ENCODE results near the gene KRT13.

The KRT13 gene

DNA sequence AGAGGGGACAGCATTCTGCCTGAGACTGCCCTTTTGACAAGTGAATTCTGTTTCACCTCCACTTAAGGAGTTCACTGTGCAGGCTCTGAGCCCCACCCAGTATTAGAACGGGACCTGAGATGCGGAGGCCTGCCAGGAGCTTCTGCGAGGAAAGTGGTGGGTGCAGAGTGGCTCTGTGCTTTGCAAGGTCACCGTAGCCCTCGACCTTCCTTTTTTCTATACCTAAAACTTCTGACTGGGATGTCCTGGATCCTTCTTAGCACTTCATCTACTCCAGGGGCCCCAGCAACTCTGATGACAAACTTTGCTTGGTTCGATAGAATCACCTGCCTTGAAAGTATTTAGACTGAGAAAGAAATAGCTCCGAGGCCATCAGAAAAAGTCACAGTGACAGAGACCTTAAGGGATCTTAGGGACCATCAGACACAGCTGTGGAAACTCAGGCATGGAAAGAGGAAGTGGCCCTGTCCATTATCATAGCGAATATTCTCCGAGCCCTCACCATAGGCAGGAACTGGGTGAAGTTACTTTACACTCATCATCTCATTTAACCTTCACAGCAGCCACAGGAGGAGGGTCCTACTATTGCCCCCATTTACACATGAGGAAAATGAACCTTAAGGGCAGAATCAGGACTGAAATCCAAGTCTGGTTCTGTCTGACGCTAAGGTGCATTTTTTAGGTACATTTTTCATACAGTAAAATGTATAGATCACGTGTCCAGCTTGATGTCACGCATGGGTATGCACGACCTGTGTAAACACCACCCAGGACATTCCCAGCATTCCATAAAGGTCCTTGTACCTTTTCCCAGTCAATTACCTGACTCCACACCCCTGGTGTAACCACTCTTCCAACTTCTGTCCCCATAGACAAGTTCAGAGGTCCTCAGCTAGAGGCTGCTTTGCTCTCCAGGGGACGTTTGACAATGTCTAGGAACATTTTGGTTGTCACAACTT is 676 bp upstream of the KRT13 start:
- no peaks in the 10 kb centered on the region for H3K4me1 ChIP-seq (ENCODE audit: control insufficient read depth, insufficient read depth, low read length, unreplicated experiment)
- H3K27me3 ChIP-seq (ENCODE audit: insufficient read depth, low read length), result no peaks in the 10 kb centered on the region
- H2AFZ ChIP-seq (ENCODE audit: low read length, unreplicated experiment), result no peak overlapping the region
- H3K27ac ChIP-seq (ENCODE audit: low read depth, low read length), result no peak overlapping the region
- H3K79me2 ChIP-seq (ENCODE audit: control insufficient read depth, insufficient read depth, low read length, unreplicated experiment), result no peaks in the 10 kb centered on the region
- no peak overlapping the region for H3K4me3 ChIP-seq (ENCODE audit: low read depth, low read length)
- H3K36me3 ChIP-seq (ENCODE audit: insufficient read depth, low read length), result no peaks in the 10 kb centered on the region

DNA sequence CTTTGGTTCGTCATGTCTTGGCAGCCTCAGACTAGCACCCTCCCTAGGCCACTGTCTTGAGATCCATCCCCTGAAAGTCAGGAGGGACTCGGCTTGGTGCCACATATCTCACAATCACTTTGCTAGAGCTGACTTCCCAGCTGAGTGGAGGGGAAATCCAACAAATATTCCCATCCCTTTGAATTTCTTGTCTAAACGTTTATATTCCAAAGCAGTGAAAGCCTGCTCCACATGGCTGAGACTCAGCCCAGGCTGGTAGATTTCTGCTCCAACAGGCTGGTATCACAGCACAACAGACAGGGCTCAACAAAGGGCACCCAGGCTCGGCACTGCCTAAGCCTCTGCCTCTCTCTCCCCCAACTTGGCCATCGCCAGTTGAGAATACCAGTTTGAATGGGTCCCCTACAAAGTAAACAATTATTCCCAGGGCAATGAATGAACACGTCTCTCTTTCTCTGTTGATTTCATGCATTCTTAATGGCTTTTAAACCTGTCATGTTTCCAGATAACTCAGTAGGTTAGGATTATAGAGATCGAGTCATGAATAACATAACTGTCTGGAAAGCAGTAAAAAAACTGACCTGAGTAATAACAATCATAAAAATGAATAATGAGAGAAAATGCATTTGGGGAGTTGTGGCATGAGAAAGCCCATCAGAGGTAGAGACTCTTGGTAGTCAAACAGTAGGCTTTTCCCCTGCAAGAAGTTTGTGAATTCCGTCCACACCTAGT is 1.0 kb downstream of the KRT13 start:
- Histone ChIP-seq H3K27me3 (ENCODE audit: insufficient read depth, low read length) (no peaks in the 10 kb centered on the region), H2AFZ (ENCODE audit: low read length, unreplicated experiment) (no peak overlapping the region), H3K27ac (ENCODE audit: low read depth, low read length) (no peak overlapping the region), H3K4me1 (ENCODE audit: control insufficient read depth, insufficient read depth, low read length, unreplicated experiment) (peaks cover 13% of the 10 kb centered on the region), H3K4me3 (ENCODE audit: low read depth, low read length) (no peak overlapping the region), H3K79me2 (ENCODE audit: control insufficient read depth, insufficient read depth, low read length, unreplicated experiment) (no peaks in the 10 kb centered on the region), H3K36me3 (ENCODE audit: insufficient read depth, low read length) (no peaks in the 10 kb centered on the region)

DNA sequence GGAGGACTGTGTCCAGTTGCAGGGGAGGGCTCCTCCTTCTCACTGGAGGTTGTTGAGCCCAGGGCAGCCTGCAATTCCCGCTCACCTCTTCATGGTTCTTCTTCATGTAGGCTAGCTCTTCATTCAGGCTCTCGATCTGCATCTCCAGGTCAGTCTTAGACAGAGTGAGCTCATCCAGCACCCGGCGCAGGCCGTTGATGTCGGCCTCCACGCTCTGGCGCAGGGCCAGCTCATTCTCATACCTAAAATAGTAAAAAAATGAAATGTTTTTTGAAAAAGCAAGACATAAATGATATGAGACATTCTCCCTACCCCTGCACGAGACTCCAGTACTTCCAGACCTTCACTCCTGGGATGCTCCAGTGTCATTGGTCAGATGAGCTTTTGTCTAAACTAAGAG is 2.2 kb downstream of the KRT13 start:
- H3K4me1 ChIP-seq (ENCODE audit: control insufficient read depth, insufficient read depth, low read length, unreplicated experiment), result peaks cover 13% of the 10 kb centered on the region

DNA sequence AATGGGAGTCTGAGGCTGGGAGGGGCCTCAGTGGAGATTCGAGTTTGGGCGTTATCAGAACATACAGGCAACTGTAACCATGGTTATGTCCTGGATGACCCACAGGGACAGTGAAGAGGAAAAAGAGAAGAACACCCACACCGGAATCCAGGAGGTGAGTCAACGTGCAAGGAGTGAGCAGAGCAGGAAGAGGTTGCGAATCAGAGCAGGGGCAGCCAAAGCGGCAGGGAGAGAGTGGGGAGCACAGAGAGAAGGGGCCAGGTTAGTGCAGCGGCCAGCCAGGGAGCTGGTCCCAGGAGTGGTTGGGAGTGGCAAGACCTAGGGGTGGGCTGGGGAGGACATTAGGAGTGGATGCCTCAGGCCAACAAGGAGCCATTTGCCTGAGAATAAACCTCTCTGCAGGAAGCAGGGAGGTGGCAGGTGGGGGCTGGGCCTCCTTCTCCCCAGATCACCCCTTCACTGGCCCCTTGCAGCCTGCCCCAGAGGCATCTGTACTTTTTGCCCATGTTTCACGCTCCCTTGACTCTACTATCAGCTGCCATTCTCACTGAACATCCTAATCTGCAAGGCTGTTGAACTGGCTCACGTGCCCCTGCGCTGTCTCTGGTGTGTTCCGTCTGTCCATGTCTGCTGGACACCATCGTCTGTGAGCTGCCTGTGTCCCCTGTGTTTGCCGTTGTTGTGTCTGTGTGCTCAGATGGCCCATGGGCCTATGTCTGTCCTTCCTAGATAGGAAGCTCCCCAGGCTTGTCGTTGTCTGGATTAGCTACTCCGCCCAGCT is 5.1 kb downstream of the KRT13 start:
- H3K79me2 ChIP-seq (ENCODE audit: control insufficient read depth, insufficient read depth, low read length, unreplicated experiment), result no peaks in the 10 kb centered on the region
- H3K27me3 ChIP-seq (ENCODE audit: insufficient read depth, low read length), result no peaks in the 10 kb centered on the region
- H3K4me3 ChIP-seq (ENCODE audit: low read depth, low read length), result no peak overlapping the region
- H2AFZ ChIP-seq (ENCODE audit: low read length, unreplicated experiment), result peak overlapping the region; percentile 29
- H3K4me1 ChIP-seq (ENCODE audit: control insufficient read depth, insufficient read depth, low read length, unreplicated experiment), result peaks cover 17% of the 10 kb centered on the region
- H3K36me3 ChIP-seq (ENCODE audit: insufficient read depth, low read length), result no peaks in the 10 kb centered on the region
- peak overlapping the region; percentile 31; the same call in 1 of the 2 replicates for H3K27ac ChIP-seq (ENCODE audit: low read depth, low read length)

More for the DNA sequence above, 2.2 kb downstream of the KRT13 start:
- Histone ChIP-seq H3K4me3 (ENCODE audit: low read depth, low read length) (no peak overlapping the region), H3K79me2 (ENCODE audit: control insufficient read depth, insufficient read depth, low read length, unreplicated experiment) (no peaks in the 10 kb centered on the region), H3K27me3 (ENCODE audit: insufficient read depth, low read length) (no peaks in the 10 kb centered on the region), H3K36me3 (ENCODE audit: insufficient read depth, low read length) (no peaks in the 10 kb centered on the region), H2AFZ (ENCODE audit: low read length, unreplicated experiment) (no peak overlapping the region), H3K27ac (ENCODE audit: low read depth, low read length) (no peak overlapping the region)

DNA sequence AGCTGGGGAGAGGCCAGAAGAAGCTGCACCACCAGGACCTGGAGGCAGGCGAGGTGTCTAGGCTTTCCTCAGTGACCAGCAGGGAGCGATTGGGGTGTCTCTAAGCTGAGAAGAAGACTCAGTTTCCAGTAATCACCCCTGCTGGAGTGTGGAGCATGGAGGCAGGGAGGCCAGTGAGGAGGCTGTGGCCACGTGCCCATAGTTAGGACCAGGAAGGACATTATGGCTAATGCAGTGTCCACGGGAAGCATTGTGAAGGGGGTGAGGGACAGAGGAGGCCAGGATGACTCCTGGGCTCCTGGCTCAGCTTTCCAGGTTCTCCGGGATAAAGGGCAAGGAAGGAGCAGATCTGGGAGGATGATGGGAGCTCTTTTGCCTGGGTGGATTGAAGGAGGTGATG is 5.7 kb downstream of the KRT13 start:
- no peaks in the 10 kb centered on the region for H3K79me2 ChIP-seq (ENCODE audit: control insufficient read depth, insufficient read depth, low read length, unreplicated experiment)
- no peak overlapping the region for H2AFZ ChIP-seq (ENCODE audit: low read length, unreplicated experiment)
- H3K27ac ChIP-seq (ENCODE audit: low read depth, low read length), result peak overlapping the region; percentile 31
- no peaks in the 10 kb centered on the region for H3K36me3 ChIP-seq (ENCODE audit: insufficient read depth, low read length)
- peaks cover 21% of the 10 kb centered on the region for H3K4me1 ChIP-seq (ENCODE audit: control insufficient read depth, insufficient read depth, low read length, unreplicated experiment)
- H3K4me3 ChIP-seq (ENCODE audit: low read depth, low read length), result no peak overlapping the region
- no peaks in the 10 kb centered on the region for H3K27me3 ChIP-seq (ENCODE audit: insufficient read depth, low read length)

DNA sequence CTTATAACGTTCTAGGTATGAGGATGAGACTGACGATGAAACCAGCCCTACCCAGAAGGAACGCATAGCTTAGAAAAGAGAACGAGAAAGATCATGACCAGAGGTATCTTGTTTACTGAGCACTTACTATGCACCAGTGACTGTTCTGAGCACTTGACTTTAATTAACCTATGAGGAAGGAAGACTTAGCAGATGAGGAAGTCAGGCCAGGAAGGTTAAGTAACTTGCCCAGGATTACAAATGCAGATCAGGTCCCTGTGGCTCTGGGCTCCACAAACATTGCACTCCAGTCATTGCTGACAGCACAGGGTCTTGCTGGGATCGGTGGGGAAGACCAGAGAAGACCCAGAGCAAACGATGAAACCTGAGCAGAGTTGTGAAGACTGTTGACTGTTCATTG is 7.1 kb downstream of the KRT13 start:
- Histone ChIP-seq H3K27me3 (ENCODE audit: insufficient read depth, low read length) (no peaks in the 10 kb centered on the region), H2AFZ (ENCODE audit: low read length, unreplicated experiment) (no peak overlapping the region), H3K4me3 (ENCODE audit: low read depth, low read length) (no peak overlapping the region), H3K27ac (ENCODE audit: low read depth, low read length) (no peak overlapping the region), H3K36me3 (ENCODE audit: insufficient read depth, low read length) (no peaks in the 10 kb centered on the region), H3K79me2 (ENCODE audit: control insufficient read depth, insufficient read depth, low read length, unreplicated experiment) (no peaks in the 10 kb centered on the region), H3K4me1 (ENCODE audit: control insufficient read depth, insufficient read depth, low read length, unreplicated experiment) (peaks cover 28% of the 10 kb centered on the region)

DNA sequence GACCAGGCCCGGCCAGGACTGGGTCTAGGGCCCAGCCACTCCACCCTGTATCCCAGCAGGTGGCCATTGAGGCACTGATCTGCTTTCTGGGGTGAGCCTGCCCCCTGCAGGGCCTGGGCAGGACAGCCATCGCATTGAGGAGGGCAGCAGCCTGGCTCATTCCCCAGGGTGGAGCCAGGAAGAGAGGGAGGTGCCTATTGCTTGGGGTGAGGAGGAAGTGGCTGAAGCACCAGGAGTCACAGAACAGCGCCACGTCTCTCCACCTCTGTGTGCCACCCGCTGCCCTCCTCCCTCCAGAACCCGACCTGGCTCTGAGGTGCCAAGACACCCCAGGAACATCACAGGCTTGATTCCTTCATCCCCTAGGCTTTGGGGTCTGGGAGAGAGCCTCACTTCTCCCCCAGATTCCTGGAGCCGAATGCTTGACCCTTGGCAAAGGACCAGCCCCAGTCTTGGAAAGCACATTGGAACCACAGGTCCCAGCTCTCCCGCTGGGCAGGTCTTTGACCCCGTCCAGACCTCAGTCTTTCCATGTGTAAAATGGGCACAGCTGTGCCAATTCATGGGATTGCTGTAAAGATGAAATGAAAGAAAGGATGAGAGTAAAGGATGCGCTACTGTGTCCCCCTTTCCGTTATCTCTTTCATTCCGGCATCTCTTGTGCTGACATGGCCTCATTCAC is 8.5 kb downstream of the KRT13 start:
- Histone ChIP-seq H3K4me1 (ENCODE audit: control insufficient read depth, insufficient read depth, low read length, unreplicated experiment) (peaks cover 40% of the 10 kb centered on the region), H3K79me2 (ENCODE audit: control insufficient read depth, insufficient read depth, low read length, unreplicated experiment) (no peaks in the 10 kb centered on the region), H2AFZ (ENCODE audit: low read length, unreplicated experiment) (peak overlapping the region; percentile 28), H3K27me3 (ENCODE audit: insufficient read depth, low read length) (no peaks in the 10 kb centered on the region), H3K4me3 (ENCODE audit: low read depth, low read length) (no peak overlapping the region), H3K36me3 (ENCODE audit: insufficient read depth, low read length) (no peaks in the 10 kb centered on the region), H3K27ac (ENCODE audit: low read depth, low read length) (0 out of 2 replicates have a peak overlapping the region, but pooled peaks have one; percentile 14)

DNA sequence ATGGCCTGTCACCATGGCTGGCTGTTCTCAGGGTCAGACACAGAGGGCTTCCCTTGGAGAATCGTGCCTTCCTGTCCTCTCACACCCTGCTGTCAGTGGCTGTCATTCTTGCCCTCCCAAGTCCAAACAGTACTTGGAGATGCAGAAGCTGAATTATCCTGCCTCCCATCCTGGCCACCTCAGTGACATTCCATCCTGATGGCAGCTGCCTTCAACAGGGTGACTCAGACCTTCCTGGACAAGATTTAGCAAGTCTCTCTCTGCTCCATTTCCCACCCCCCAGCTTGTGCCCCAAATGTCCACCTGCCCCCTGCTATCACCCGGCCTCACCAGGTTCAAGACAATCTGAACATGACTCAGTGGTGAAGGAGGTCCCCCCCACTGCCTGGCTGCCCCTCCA is 10.9 kb downstream of the KRT13 start:
- no peak overlapping the region for H3K27ac ChIP-seq (ENCODE audit: low read depth, low read length)

DNA sequence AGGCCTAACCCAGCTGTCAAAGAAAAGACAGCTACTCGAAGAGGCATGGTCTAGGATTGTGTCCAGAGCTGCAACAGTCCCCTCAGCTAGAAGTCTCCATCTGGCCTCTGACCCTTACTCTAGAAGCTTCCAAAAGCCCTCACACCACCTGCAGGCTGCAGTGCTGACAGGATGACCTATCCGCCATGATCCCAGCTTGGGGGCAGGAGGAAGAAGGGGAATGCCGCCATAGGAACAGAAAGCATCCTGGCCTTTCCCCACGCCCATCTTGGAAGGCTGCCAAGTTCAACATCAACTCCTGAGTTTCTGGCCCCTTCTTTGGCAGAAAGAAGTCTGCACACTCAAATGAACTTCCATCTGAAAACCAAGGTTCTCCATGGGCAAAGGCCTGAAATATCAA is 12.6 kb downstream of the KRT13 start:
- H3K4me3 ChIP-seq (ENCODE audit: low read depth, low read length), result no peak overlapping the region
- no peaks in the 10 kb centered on the region for H3K36me3 ChIP-seq (ENCODE audit: insufficient read depth, low read length)
- peak overlapping the region; percentile 1 for H2AFZ ChIP-seq (ENCODE audit: low read length, unreplicated experiment)
- peaks cover 26% of the 10 kb centered on the region for H3K4me1 ChIP-seq (ENCODE audit: control insufficient read depth, insufficient read depth, low read length, unreplicated experiment)
- no peaks in the 10 kb centered on the region for H3K79me2 ChIP-seq (ENCODE audit: control insufficient read depth, insufficient read depth, low read length, unreplicated experiment)
- no peaks in the 10 kb centered on the region for H3K27me3 ChIP-seq (ENCODE audit: insufficient read depth, low read length)
- H3K27ac ChIP-seq (ENCODE audit: low read depth, low read length), result no peak overlapping the region

More for the DNA sequence above, 10.9 kb downstream of the KRT13 start:
- Histone ChIP-seq H3K36me3 (ENCODE audit: insufficient read depth, low read length) (no peaks in the 10 kb centered on the region), H3K4me1 (ENCODE audit: control insufficient read depth, insufficient read depth, low read length, unreplicated experiment) (peaks cover 28% of the 10 kb centered on the region), H3K4me3 (ENCODE audit: low read depth, low read length) (no peak overlapping the region), H3K79me2 (ENCODE audit: control insufficient read depth, insufficient read depth, low read length, unreplicated experiment) (no peaks in the 10 kb centered on the region), H3K27me3 (ENCODE audit: insufficient read depth, low read length) (no peaks in the 10 kb centered on the region), H2AFZ (ENCODE audit: low read length, unreplicated experiment) (no peak overlapping the region)

DNA sequence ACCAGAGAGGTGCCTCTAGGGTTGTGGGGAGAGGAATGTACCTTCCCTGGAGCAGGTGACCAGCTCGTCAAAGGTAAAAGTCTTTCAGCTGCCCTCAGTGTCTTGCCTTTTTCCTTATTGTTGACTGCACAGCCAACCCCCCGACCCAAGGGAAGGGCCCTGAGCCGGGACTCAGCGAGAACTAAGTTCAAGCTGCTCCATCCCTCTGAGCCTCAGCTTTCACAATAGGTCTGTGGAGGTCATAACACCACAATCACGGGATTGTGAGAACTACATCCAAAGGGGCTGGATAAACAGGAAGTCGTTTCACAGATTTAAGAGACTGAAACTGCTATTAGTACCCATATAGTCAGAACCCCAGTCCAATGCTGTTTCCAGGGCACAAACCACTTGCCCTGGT is 13.1 kb downstream of the KRT13 start:
- Histone ChIP-seq H3K27ac (ENCODE audit: low read depth, low read length) (no peak overlapping the region), H2AFZ (ENCODE audit: low read length, unreplicated experiment) (peak overlapping the region; percentile 1), H3K27me3 (ENCODE audit: insufficient read depth, low read length) (no peaks in the 10 kb centered on the region), H3K4me1 (ENCODE audit: control insufficient read depth, insufficient read depth, low read length, unreplicated experiment) (peaks cover 26% of the 10 kb centered on the region), H3K4me3 (ENCODE audit: low read depth, low read length) (no peak overlapping the region), H3K36me3 (ENCODE audit: insufficient read depth, low read length) (no peaks in the 10 kb centered on the region), H3K79me2 (ENCODE audit: control insufficient read depth, insufficient read depth, low read length, unreplicated experiment) (no peaks in the 10 kb centered on the region)

Data from ACC112 (cell line).